ENCODE results near the gene IDE. TPM values are rescaled to one million over a fixed set of nuclear protein-coding genes. Genes with fewer than 3 reads are reported as not detected.

The IDE gene
- total and polyA plus RNA-seq, 2 donors (not counting 1 experiment from before 2014, with no cell fraction given), result 7.7 to 40.9 TPM

GRCh38 chr10:92452313-92452712, 121.6 kb downstream of the IDE start:
- POLR2A ChIA-PET, result no interaction called here
- H3K36me3 ChIP-seq (replicated peaks in 1 of 2; ENCODE audit: control extremely low read depth in 1 of 2, control insufficient read depth in 1 of 2, extremely low read depth in 1 of 2, insufficient read depth in 2 of 2, low read length in 1 of 2), result peaks cover 2 to 21% of the 10 kb centered on the region in 2 experiments
- no peak overlapping the region for H2AFZ ChIP-seq (ENCODE audit: insufficient read depth, low read depth, low read length, poor library complexity, severe bottlenecking)
- ATAC-seq (ENCODE audit: low read depth) (no peak), DNase-seq (no peak)
- Mint-ChIP-seq H3K27me3 (no peaks in the 10 kb centered on the region), H3K4me1 (no peaks in the 10 kb centered on the region), H3K27ac (no peak overlapping the region), H3K9me3 (ENCODE audit: insufficient read depth) (no peaks in the 10 kb centered on the region), H3K4me3 (no peak overlapping the region)
- no peak overlapping the region for H3K9ac ChIP-seq (ENCODE audit: low read length)
- H3K27ac ChIP-seq (ENCODE audit: low read length in 2 of 2), result no peak overlapping the region
- H4K20me1 ChIP-seq (ENCODE audit: control insufficient read depth, insufficient read depth, low read length, poor library complexity, severe bottlenecking), result no peaks in the 10 kb centered on the region
- WGBS (ENCODE audit: insufficient coverage), result 90% methylated on average over 2 of the region's 2 CpGs
- no peak overlapping the region for H3K4me3 ChIP-seq (ENCODE audit: control extremely low read depth in 1 of 5, extremely low read depth in 1 of 5, insufficient read depth in 1 of 5, low read depth in 2 of 5, low read length in 4 of 5)
- no peaks in the 10 kb centered on the region for H3K27me3 ChIP-seq (replicated peaks in 1 of 4; ENCODE audit: control extremely low read depth in 1 of 4, control insufficient read depth in 3 of 4, insufficient read depth in 4 of 4, low read length in 3 of 4)
- CTCF ChIA-PET, result no interaction called here
- intact Hi-C loops (cut with micrococcal nuclease), result no loop called here
- TF ChIP-seq CTCF (IDR thresholded peaks at IDR 0.05), result no peak
- TF ChIP-seq EZH2 (IDR thresholded peaks at IDR 0.05; ENCODE audit: borderline replicate concordance, insufficient read depth, low read depth, low read length, poor library complexity, severe bottlenecking), result no peak
- no peaks in the 10 kb centered on the region for H3K9me3 ChIP-seq (ENCODE audit: control extremely low read depth in 1 of 3, control insufficient read depth in 2 of 3, insufficient read depth in 1 of 3, low read length in 2 of 3)
- no peaks in the 10 kb centered on the region for H3K4me1 ChIP-seq (ENCODE audit: control insufficient read depth in 2 of 2, insufficient read depth in 2 of 2, low read length in 2 of 2)
- H3K4me2 ChIP-seq (replicated peaks; ENCODE audit: low read depth, low read length, poor library complexity, severe bottlenecking), result no peak overlapping the region
- H3K79me2 ChIP-seq (ENCODE audit: control insufficient read depth, insufficient read depth, low read length), result no peaks in the 10 kb centered on the region

GRCh38 chr10:92451431-92451830, 122.5 kb downstream of the IDE start:
- ChIA-PET CTCF (no interaction called here), POLR2A (no interaction called here)
- no peaks in the 10 kb centered on the region for H3K4me1 Mint-ChIP-seq
- H3K27ac ChIP-seq (ENCODE audit: low read length in 2 of 2), result no peak overlapping the region
- no peak overlapping the region for H2AFZ ChIP-seq (ENCODE audit: insufficient read depth, low read depth, low read length, poor library complexity, severe bottlenecking)
- intact Hi-C loops (cut with micrococcal nuclease), result no loop called here
- H3K9me3 Mint-ChIP-seq (ENCODE audit: insufficient read depth), result no peaks in the 10 kb centered on the region
- ATAC-seq (ENCODE audit: low read depth) (no peak), DNase-seq (no peak)
- no peaks in the 10 kb centered on the region for H4K20me1 ChIP-seq (ENCODE audit: control insufficient read depth, insufficient read depth, low read length, poor library complexity, severe bottlenecking)
- H3K27me3 ChIP-seq (replicated peaks in 1 of 4; ENCODE audit: control extremely low read depth in 1 of 4, control insufficient read depth in 3 of 4, insufficient read depth in 4 of 4, low read length in 3 of 4), result no peaks in the 10 kb centered on the region
- no peaks in the 10 kb centered on the region for H3K4me1 ChIP-seq (ENCODE audit: control insufficient read depth in 2 of 2, insufficient read depth in 2 of 2, low read length in 2 of 2)
- H3K36me3 ChIP-seq (replicated peaks in 1 of 2; ENCODE audit: control extremely low read depth in 1 of 2, control insufficient read depth in 1 of 2, extremely low read depth in 1 of 2, insufficient read depth in 2 of 2, low read length in 1 of 2), result peaks cover 0 to 21% of the 10 kb centered on the region in 2 experiments
- no peaks in the 10 kb centered on the region for H3K9me3 ChIP-seq (ENCODE audit: control extremely low read depth in 1 of 3, control insufficient read depth in 2 of 3, insufficient read depth in 1 of 3, low read length in 2 of 3)
- H3K4me2 ChIP-seq (replicated peaks; ENCODE audit: low read depth, low read length, poor library complexity, severe bottlenecking), result no peak overlapping the region
- no peak overlapping the region for H3K9ac ChIP-seq (ENCODE audit: low read length)
- no peak overlapping the region for H3K27ac Mint-ChIP-seq
- 100% methylated on average over 6 of the region's 7 CpGs for WGBS (ENCODE audit: insufficient coverage)
- no peak overlapping the region for H3K4me3 Mint-ChIP-seq
- H3K27me3 Mint-ChIP-seq, result no peaks in the 10 kb centered on the region
- no peaks in the 10 kb centered on the region for H3K79me2 ChIP-seq (ENCODE audit: control insufficient read depth, insufficient read depth, low read length)
- no peak overlapping the region for H3K4me3 ChIP-seq (ENCODE audit: control extremely low read depth in 1 of 5, extremely low read depth in 1 of 5, insufficient read depth in 1 of 5, low read depth in 2 of 5, low read length in 4 of 5)
- TF ChIP-seq EZH2 (IDR thresholded peaks at IDR 0.05; ENCODE audit: borderline replicate concordance, insufficient read depth, low read depth, low read length, poor library complexity, severe bottlenecking) (no peak), CTCF (IDR thresholded peaks at IDR 0.05) (no peak)
